Naive B cell (primary cell): ENCODE results near the gene SLC7A6. TPM values are rescaled to one million over a fixed set of nuclear protein-coding genes. Genes with fewer than 3 reads are reported as not detected.

Experiments
- ATAC-seq, 2 donors: fragments of 150-1000 bp; cut with Tn5 transposase; 2 replicates each; pipeline ENCODE4 v1.10.0; 2021; ENCODE audit warnings: low read depth in 2 of 2, mild to moderate bottlenecking in 2 of 2, moderate library complexity in 2 of 2
- DNase-seq: peaks from one replicate; pipeline ENCODE4 v3.0.0; 2022
- H3K27ac Mint-ChIP-seq, 6 donors: one replicate each; pipeline ENCODE4 v1.8.0; 2020 to 2022; ENCODE audit warnings: mild to moderate bottlenecking in 6 of 6, mixed read lengths in 6 of 6, moderate library complexity in 5 of 6, inconsistent platforms in 2 of 6
- H3K27me3 Mint-ChIP-seq, 3 donors: one replicate each; pipeline ENCODE4 v1.8.0; 2021 to 2022; ENCODE audit warnings: mixed read lengths in 3 of 3, mild to moderate bottlenecking in 1 of 3
- H3K36me3 Mint-ChIP-seq, 2 donors: one replicate each; pipeline ENCODE4 v1.8.0; 2020 to 2022; ENCODE audit warnings: mixed read lengths in 2 of 2, inconsistent platforms in 1 of 2, mild to moderate bottlenecking in 1 of 2
- H3K4me1 Mint-ChIP-seq, 3 donors: one replicate each; pipeline ENCODE4 v1.8.0; 2020 to 2022; ENCODE audit warnings: mixed read lengths in 3 of 3, inconsistent platforms in 1 of 3, mild to moderate bottlenecking in 1 of 3, moderate library complexity in 1 of 3
- H3K4me3 Mint-ChIP-seq, 8 donors: one replicate each; pipeline ENCODE4 v1.8.0; 2020 to 2022; ENCODE audit warnings: mild to moderate bottlenecking in 8 of 8, mixed read lengths in 8 of 8, moderate library complexity in 8 of 8, inconsistent platforms in 2 of 8
- H3K9me3 Mint-ChIP-seq, 7 donors: one replicate each; pipeline ENCODE4 v1.8.0; 2020 to 2022; ENCODE audit warnings: mixed read lengths in 7 of 7, mild to moderate bottlenecking in 5 of 7, inconsistent platforms in 2 of 7, moderate library complexity in 1 of 7
- polyA plus RNA-seq, 6 donors: library from polyadenylated mRNA; unstranded; fragments of 300-500 nt; fragmentation: Illumina TruSeq; gene quantifications; one replicate each; pipeline ENCODE4 v1.2.3, GENCODE V29; 2021; ENCODE audit warnings: low read depth in 6 of 6

The SLC7A6 gene
- polyA plus RNA-seq, 6 donors from 2014 or later, result 6.5 to 16.4 (median 13.5) TPM

- H3K36me3 Mint-ChIP-seq, result peaks cover 18 to 49% of the 10 kb centered on the region in 2 donors
These were observed 32.4 kb downstream of the SLC7A6 start for GRCh38 chr16:68296693-68297092.

GRCh38 chr16:68297908-68298307 is 33.6 kb downstream of the SLC7A6 start:
- peak overlapping the region in 3 of 6 donors; percentile 7 to 69 (median 56) for H3K27ac Mint-ChIP-seq
- DNase-seq (no peak), ATAC-seq (no peak)
- H3K36me3 Mint-ChIP-seq, result peaks cover 25 to 56% of the 10 kb centered on the region in 2 donors
- no peak overlapping the region for H3K4me3 Mint-ChIP-seq
- H3K4me1 Mint-ChIP-seq, result peaks cover 3 to 9% (median 5%) of the 10 kb centered on the region in 3 donors
- H3K9me3 Mint-ChIP-seq, result no peaks in the 10 kb centered on the region
- no peaks in the 10 kb centered on the region for H3K27me3 Mint-ChIP-seq

More at GRCh38 chr16:68296693-68297092, 32.4 kb downstream of the SLC7A6 start:
- Mint-ChIP-seq H3K27ac (peak overlapping the region in 3 of 6 donors; percentile 45 to 91 (median 69)), H3K27me3 (no peaks in the 10 kb centered on the region), H3K4me1 (peaks cover 9 to 11% (median 11%) of the 10 kb centered on the region in 3 donors), H3K4me3 (no peak overlapping the region), H3K9me3 (no peaks in the 10 kb centered on the region)
- DNase-seq, result no peak
- no peak for ATAC-seq

DNA sequence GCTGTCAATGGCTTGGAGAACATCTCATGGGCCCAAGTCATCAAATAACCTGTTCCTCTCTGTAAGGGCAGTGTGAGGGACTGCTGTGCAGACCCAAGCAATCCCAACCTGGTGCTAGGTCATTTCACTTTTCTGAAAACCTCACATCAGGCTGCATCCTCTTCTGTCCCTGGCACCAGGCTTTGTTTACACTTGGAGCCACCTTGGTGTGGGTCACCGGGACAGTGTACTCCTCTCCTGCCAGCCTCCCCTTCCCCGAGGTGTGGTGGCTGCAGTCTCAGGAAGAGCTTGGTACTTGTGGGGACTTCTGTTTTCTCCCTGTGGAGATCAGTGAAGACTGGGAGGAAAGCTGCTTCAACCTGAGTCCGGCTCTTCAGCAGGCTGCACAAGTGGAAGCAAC is 34.0 kb downstream of the SLC7A6 start:
- Mint-ChIP-seq H3K36me3 (peaks cover 25 to 53% of the 10 kb centered on the region in 2 donors), H3K9me3 (no peaks in the 10 kb centered on the region), H3K27ac (peak overlapping the region in 1 of 6 donors; percentile 69), H3K27me3 (no peaks in the 10 kb centered on the region), H3K4me1 (peaks cover 3 to 8% (median 3%) of the 10 kb centered on the region in 3 donors), H3K4me3 (no peak overlapping the region)
- ATAC-seq, result no peak
- DNase-seq, result no peak

DNA sequence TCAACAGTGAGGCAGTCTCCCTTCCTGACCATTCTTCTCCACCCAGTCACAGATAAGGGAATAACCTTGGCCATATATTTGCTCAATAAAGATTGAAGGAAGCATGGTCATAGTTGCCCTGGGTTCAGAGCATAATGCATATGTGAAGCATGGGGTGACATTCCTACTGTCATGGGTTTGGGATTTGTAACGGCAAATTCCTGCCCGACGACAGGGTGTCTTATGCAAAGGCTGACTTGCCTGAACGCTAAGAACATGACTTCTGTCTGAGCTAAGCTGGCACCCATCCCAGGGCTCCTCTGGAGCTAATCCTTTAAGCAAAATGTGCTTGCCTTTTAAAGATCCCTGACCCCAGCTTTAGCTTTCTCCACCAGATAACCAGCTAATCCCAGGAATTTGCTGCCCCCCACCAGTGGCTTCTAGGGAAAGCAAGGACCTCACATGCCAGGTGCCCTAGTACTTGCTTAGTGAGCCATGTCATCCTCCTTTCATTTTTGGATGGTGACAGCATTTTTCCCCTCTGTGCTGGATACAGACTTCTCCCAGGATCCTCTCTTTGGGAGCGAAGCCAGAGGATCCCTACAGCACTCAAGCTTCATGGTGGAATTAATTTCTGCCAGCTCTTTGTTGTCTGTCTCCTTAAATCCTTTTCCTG is 34.7 kb downstream of the SLC7A6 start:
- peaks cover 27 to 52% of the 10 kb centered on the region in 2 donors for H3K36me3 Mint-ChIP-seq
- ATAC-seq (no peak), DNase-seq (no peak)
- peak overlapping the region in 5 of 6 donors; percentile 11 to 91 (median 69) for H3K27ac Mint-ChIP-seq
- no peak overlapping the region for H3K4me3 Mint-ChIP-seq
- no peaks in the 10 kb centered on the region for H3K27me3 Mint-ChIP-seq
- no peaks in the 10 kb centered on the region for H3K9me3 Mint-ChIP-seq
- peaks cover 0 to 4% (median 3%) of the 10 kb centered on the region in 3 donors for H3K4me1 Mint-ChIP-seq

DNA sequence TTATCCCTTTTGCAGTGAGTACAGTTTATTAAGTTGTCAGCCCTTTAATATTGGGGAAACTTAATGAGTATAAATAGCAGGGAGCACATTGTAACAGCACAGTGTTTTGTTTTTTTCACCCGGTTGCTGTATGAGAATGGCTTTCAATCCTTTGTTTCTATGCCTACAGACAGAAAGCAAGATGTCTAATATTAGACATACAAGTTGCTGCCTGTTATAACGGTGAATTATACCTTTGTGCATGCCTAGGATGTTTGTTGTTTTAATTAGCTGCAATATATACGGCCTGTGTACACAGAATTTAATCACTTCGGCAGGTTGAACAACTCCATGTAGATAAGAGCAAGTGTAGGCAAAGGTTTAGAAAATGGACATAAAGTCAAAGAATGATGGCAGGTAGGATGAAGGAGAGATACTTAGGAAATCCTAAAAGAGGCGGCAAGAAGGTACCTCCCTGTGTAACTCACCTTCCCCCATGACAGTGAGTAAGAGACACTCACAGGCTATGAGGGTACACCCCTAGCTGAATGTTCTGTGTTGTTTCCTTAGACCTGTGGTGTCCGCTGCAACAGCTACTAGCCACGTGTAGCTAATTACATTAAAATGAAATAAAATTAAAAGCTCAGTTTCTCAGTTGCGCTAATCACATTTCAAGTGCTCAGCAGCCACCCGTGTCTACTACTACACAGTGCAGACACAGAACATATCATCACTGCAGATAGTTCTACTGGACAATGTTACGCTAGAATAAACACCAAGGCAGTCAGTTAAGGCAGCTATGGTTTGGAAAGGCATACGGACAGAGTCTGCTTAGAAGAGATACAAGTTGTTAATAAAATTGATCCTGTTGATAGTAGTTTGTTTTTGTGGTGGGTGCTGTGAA is 35.5 kb downstream of the SLC7A6 start:
- Mint-ChIP-seq H3K9me3 (no peaks in the 10 kb centered on the region), H3K27me3 (no peaks in the 10 kb centered on the region), H3K4me3 (no peak overlapping the region), H3K27ac (peak overlapping the region in 5 of 6 donors; percentile 11 to 91 (median 81)), H3K36me3 (peaks cover 27 to 47% of the 10 kb centered on the region in 2 donors), H3K4me1 (peaks cover 0 to 3% (median 0%) of the 10 kb centered on the region in 3 donors)
- ATAC-seq (no peak), DNase-seq (no peak)

GRCh38 chr16:68300734-68301459 is 36.6 kb downstream of the SLC7A6 start:
- peaks cover 0 to 8% (median 0%) of the 10 kb centered on the region in 3 donors for H3K4me1 Mint-ChIP-seq
- peak overlapping the region in 1 of 6 donors; percentile 60 for H3K27ac Mint-ChIP-seq
- peaks cover 27 to 47% of the 10 kb centered on the region in 2 donors for H3K36me3 Mint-ChIP-seq
- no peaks in the 10 kb centered on the region for H3K27me3 Mint-ChIP-seq
- no peak for ATAC-seq
- no peaks in the 10 kb centered on the region for H3K9me3 Mint-ChIP-seq
- DNase-seq, result no peak
- no peak overlapping the region for H3K4me3 Mint-ChIP-seq

DNA sequence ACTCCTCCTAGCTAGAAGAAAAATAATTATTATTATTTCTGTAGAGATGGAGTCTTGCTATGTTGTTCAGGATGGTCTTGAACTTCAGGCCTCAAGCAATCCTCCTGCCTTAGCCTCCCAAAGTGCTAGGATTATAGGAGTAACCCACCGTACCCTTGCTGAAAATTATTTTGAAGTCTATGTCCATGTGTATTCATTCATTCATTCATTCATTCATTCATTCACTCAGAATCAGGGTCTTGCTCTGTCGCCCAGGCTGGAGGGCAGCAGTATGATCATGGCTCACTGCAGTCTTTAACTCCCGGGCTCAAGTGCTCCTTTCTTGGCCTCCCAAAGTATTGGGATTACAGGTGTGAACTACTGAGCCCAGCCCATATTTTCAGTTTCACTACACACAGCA is 42.3 kb downstream of the SLC7A6 start:
- Mint-ChIP-seq H3K27me3 (no peaks in the 10 kb centered on the region), H3K4me3 (no peak overlapping the region), H3K27ac (peak overlapping the region in 2 of 6 donors; percentile 61 to 80), H3K9me3 (no peaks in the 10 kb centered on the region), H3K4me1 (peaks cover 11 to 30% (median 23%) of the 10 kb centered on the region in 3 donors), H3K36me3 (peaks cover 15 to 16% of the 10 kb centered on the region in 2 donors)
- DNase-seq, result no peak
- ATAC-seq, result no peak

DNA sequence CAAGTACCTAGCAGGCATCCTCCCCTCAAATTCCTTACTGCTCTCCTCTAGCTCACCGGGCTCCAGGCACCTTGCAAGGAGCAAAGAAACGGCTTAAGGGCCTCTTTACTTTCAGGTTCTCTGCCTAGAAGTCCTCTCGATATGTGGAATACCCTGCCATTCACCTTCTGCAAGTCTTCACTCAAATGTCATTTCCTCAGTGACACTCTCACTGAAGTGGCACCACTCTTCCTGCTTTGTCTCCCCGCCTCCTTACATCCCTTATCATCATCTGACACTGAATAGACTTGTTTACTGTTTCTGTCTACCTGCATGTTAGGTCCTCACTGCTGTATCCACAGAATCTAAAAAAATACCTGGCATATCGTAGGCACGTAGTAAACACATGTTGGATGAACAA is 45.5 kb downstream of the SLC7A6 start:
- H3K27me3 Mint-ChIP-seq, result no peaks in the 10 kb centered on the region
- DNase-seq (no peak), ATAC-seq (no peak)
- peak overlapping the region; percentile 90 to 99 (median 98) for H3K4me3 Mint-ChIP-seq
- no peaks in the 10 kb centered on the region for H3K9me3 Mint-ChIP-seq
- H3K36me3 Mint-ChIP-seq, result no peaks in the 10 kb centered on the region
- H3K4me1 Mint-ChIP-seq, result peaks cover 21 to 51% (median 39%) of the 10 kb centered on the region in 3 donors
- peak overlapping the region in 4 of 6 donors; percentile 44 to 94 (median 88) for H3K27ac Mint-ChIP-seq

DNA sequence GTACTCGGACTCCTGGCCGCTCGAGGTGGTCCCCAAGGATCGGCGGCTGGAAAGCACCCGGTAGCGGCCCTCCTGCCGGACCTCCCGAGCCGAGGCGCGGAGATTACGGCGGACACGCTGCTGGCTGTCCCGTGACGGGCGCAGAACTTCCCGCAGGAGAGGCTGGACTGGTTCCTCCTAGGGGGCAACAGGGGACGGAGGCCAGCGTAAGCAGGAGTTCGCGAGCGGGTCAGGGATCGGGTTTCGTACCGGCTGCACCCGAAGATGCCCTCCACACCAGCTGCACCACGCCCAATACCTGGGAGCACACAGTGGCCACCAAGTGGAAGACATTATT is 46.1 kb downstream of the SLC7A6 start:
- H3K27ac Mint-ChIP-seq, result peak overlapping the region in 5 of 6 donors; percentile 90 to 98 (median 95)
- no peak for DNase-seq
- no peaks in the 10 kb centered on the region for H3K36me3 Mint-ChIP-seq
- no peak for ATAC-seq
- no peaks in the 10 kb centered on the region for H3K27me3 Mint-ChIP-seq
- H3K4me1 Mint-ChIP-seq, result peaks cover 21 to 52% (median 39%) of the 10 kb centered on the region in 3 donors
- no peaks in the 10 kb centered on the region for H3K9me3 Mint-ChIP-seq
- H3K4me3 Mint-ChIP-seq, result peak overlapping the region; percentile 90 to 99 (median 98)

DNA sequence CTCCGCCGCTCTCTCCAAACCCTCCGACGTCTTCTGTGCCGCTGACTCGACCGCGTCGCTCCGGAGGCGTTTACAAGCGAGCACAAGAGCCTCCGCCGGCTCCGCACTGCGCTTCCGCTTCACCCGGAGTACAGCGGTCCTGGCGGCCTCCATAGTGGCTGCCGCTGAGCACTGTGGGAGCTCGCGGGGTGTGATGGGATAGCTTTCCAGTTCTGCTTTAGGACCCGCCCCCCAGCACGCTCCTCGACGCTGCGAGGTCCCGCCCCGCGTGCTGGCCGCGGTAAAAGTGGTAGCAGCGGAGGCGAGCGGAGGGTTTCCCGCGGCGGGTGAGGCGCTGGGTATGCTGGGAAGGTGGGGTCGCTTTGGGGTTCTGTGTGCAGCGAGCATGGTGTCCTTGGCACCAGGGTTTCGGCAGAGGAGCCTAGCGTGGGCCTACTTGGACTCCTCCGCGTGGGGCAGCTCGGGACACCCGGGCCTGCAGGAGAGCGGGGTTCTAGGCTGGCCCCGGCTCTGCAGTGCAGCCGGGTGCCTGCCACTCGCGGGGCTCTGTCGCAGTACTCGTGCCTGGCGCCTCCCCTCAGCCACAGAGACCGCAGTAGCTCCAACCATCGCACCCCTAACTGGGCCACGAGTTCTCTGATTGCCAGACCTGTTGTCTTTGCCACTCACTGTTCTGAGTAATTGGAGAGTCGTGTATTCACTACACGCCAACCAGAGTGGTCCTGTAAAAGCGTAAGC is 46.6 kb downstream of the SLC7A6 start, which contains the start of the genes PRMT7 and SLC7A6OS:
Gene PRMT7 (plus strand): TSS at position 246 of the 738 bp plus-strand sequence. CDS start 4,961 bp downstream, outside the sequence.
Gene SLC7A6OS (minus strand): TSS at position 173 of the 738 bp plus-strand sequence. CDS start 20 bp downstream, at position 153.
- H3K4me1 Mint-ChIP-seq, result peaks cover 21 to 49% (median 39%) of the 10 kb centered on the region in 3 donors
- H3K36me3 Mint-ChIP-seq, result no peaks in the 10 kb centered on the region
- no peaks in the 10 kb centered on the region for H3K27me3 Mint-ChIP-seq
- peak; percentile 98 to 99 for ATAC-seq
- H3K4me3 Mint-ChIP-seq, result peak within 1 kb of the TSS; percentile 90 to 99 (median 98)
- H3K9me3 Mint-ChIP-seq, result no peaks in the 10 kb centered on the region
- peak within 1 kb of the TSS; percentile 88 to 98 (median 94) for H3K27ac Mint-ChIP-seq
- peak; percentile 91 for DNase-seq

DNA sequence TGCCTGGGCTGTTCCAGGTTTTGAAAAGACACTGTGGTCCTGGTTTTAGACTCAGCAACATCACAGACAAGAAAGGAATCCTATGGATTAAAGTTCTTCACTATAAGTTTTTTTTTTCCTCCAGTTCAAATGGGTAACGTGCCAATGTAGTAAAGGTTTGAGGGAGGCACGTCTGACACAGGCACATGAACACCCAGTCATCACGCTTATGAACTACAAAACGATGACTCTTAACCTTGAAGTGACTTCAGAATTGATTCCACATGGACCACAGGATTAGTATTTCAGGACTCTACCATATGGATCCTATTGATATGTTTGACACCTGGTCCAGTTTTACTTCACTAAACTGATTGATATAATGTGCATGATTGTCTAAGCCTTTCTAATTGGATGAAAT is 48.8 kb downstream of the SLC7A6 start:
- DNase-seq (no peak), ATAC-seq (no peak)
- peaks cover 21 to 49% (median 39%) of the 10 kb centered on the region in 3 donors for H3K4me1 Mint-ChIP-seq
- H3K4me3 Mint-ChIP-seq, result peak overlapping the region in 5 of 8 donors; percentile 16 to 83 (median 46)
- H3K27me3 Mint-ChIP-seq, result no peaks in the 10 kb centered on the region
- H3K36me3 Mint-ChIP-seq, result no peaks in the 10 kb centered on the region
- H3K27ac Mint-ChIP-seq, result peak overlapping the region in 2 of 6 donors; percentile 56 to 59
- no peaks in the 10 kb centered on the region for H3K9me3 Mint-ChIP-seq

DNA sequence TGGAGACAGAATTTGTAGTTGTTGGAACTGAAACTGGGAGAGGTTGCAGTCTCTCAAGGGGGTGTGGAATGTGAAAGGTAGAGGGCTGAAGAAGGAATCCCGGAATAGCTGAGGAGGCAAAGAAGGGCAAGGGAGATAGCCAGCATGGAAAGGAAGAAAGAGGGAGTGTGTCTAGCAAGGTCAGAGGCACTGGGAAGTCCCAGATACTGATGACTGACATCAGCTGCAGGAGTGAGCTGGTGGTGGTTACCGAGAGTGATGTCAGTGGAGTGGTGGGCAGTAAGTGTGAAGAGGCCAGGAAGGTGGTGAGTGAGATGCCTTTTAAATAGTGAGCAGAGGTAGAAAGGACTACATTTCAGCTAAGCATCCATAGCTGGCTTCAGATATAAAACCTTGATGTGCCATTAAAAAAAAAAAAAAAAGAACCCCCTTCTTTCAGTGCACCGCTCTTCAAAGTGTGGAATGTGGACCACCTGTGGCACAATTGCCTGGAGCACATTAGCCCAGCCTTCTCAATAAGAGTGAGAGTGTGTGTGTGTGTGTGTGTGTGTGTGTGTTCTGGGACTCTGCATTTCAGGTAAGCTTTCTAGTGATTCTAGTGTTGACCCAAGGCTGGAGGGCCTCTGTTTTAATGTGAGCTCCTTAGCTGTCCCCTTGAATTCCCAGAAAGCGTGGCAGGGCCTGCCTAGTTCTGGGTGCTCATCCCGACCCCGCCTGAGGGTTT is 55.0 kb downstream of the SLC7A6 start:
- Mint-ChIP-seq H3K36me3 (peaks cover 4 to 12% of the 10 kb centered on the region in 2 donors), H3K27ac (peak overlapping the region in 2 of 6 donors; percentile 70 to 83), H3K4me1 (peaks cover 13 to 16% (median 14%) of the 10 kb centered on the region in 3 donors), H3K27me3 (no peaks in the 10 kb centered on the region), H3K9me3 (no peaks in the 10 kb centered on the region), H3K4me3 (peak overlapping the region in 2 of 8 donors; percentile 13 to 57)
- no peak for DNase-seq
- no peak for ATAC-seq
